Measurements from ENCODE around the gene POLE.

POLE gene

GRCh38 chr12:132687211-132688164 lies at the start of gene POLE, which contains the start of gene PXMP2:
Gene POLE (minus strand): TSS chr12:132687342. CDS start chr12:132687315, 27 bp downstream.
Gene PXMP2 (plus strand): TSS chr12:132687587. CDS start chr12:132687671, 84 bp downstream.
- Histone ChIP-seq H3K4me1 (ENCODE audit: control insufficient read depth, insufficient read depth, low read length) (0 out of 2 replicates have a peak, but pooled peaks cover 3% of the 10 kb centered on the region), H3K27ac (ENCODE audit: extremely low read depth, low read depth, low read length) (peak within 1 kb of the TSS; percentile 98), H3K36me3 (ENCODE audit: control insufficient read depth in 2 of 2, insufficient read depth in 1 of 2, low read length in 2 of 2) (peaks cover 16 to 36% of the 10 kb centered on the region in 2 experiments; a peak in 2 of 3 replicates), H3K4me3 (ENCODE audit: low read depth, low read length) (peak within 1 kb of the TSS; percentile 74), H3K9me3 (ENCODE audit: control insufficient read depth, insufficient read depth, low read depth, low read length) (no peaks in the 10 kb centered on the region)
- POLR2A ChIA-PET = no interaction called here
- CTCF ChIA-PET = no interaction called here
- TF ChIP-seq ZNF610 (tag by site-specific recombination; IDR thresholded peaks at IDR 0.05; ENCODE audit: borderline replicate concordance) (peak; percentile 72; the same call in 1 of the 2 replicates), ZBTB26 (tag by site-specific recombination; optimal IDR thresholded peaks at IDR 0.05) (peak; percentile 70), ZNF146 (tag by site-specific recombination; IDR thresholded peaks at IDR 0.05) (no peak), ZNF510 (tag by site-specific recombination; IDR thresholded peaks at IDR 0.05; ENCODE audit: insufficient replicate concordance) (no peak), SP7 (tag by site-specific recombination; IDR thresholded peaks at IDR 0.05) (peak; percentile 52), ZNF423 (tag by site-specific recombination; IDR thresholded peaks at IDR 0.05) (peak; percentile 37; the same call in 1 of the 2 replicates), ZNF843 (tag by site-specific recombination; IDR thresholded peaks at IDR 0.05) (no peak), ZNF366 (tag by site-specific recombination; conservative IDR thresholded peaks at IDR 0.05) (no peak), ZNF335 (tag by site-specific recombination; conservative IDR thresholded peaks at IDR 0.05) (peak; percentile 20; the same call in 1 of the 2 replicates), ZNF398 (tag by site-specific recombination; IDR thresholded peaks at IDR 0.05) (no peak), ZXDB (tag by site-specific recombination; IDR thresholded peaks at IDR 0.05) (peak; percentile 58), PRDM2 (tag by site-specific recombination; IDR thresholded peaks at IDR 0.05; ENCODE audit: borderline replicate concordance) (no peak), ZNF626 (tag by site-specific recombination; IDR thresholded peaks at IDR 0.05) (no peak), ZNF518A (tag by site-specific recombination; conservative IDR thresholded peaks at IDR 0.05; ENCODE audit: low read depth) (no peak), EGR2 (tag by site-specific recombination; IDR thresholded peaks at IDR 0.05; ENCODE audit: low read depth) (peak; percentile 57), ZNF133 (tag by site-specific recombination; IDR thresholded peaks at IDR 0.05) (no peak), ZNF211 (tag by site-specific recombination; IDR thresholded peaks at IDR 0.05; ENCODE audit: low read depth) (no peak), ZNF394 (tag by site-specific recombination; IDR thresholded peaks at IDR 0.05; ENCODE audit: borderline replicate concordance) (no peak), ZNF140 (tag by site-specific recombination; IDR thresholded peaks at IDR 0.05) (no peak)

All from HEK293 (cell line).